GM23338 (cell line): ENCODE results near the gene PGAP1. TPM values are rescaled to one million over a fixed set of nuclear protein-coding genes. Genes with fewer than 3 reads are reported as not detected.

ENCODE experiments used
- ATAC-seq: fragments of 200-7000 bp; cut with Tn5 transposase; 3 replicates; pipeline ENCODE4 v1.9.1; 2020
- DNase-seq: peaks from one replicate; pipeline ENCODE4 v3.0.0-alpha.2; 2015; ENCODE audit warnings: low spot score
- H2AFZ ChIP-seq: fragments of 200-600 bp; sonication (generic); 2 replicates; pipeline ENCODE4 v1.8.0; 2016; ENCODE audit warnings: antibody characterized with exemption, mild to moderate bottlenecking, moderate library complexity
- H3F3A ChIP-seq: fragments of 200-600 bp; sonication (generic); replicated peaks from 2 replicates; pipeline ENCODE4 v1.8.0; 2017; ENCODE audit warnings: antibody characterized with exemption, mixed run types, low read depth
- H3K27ac ChIP-seq: fragments of 200-600 bp; sonication (generic); 2 replicates; pipeline ENCODE4 v1.6.1; 2016; ENCODE audit warnings: low read depth
- H3K27me3 ChIP-seq: fragments of 200-600 bp; sonication (generic); 2 replicates; pipeline ENCODE4 v1.8.0; 2016; ENCODE audit warnings: mild to moderate bottlenecking, mixed run types, moderate library complexity; ENCODE audit not compliant: insufficient read depth
- H3K36me3 ChIP-seq: fragments of 200-600 bp; sonication (generic); 2 replicates; pipeline ENCODE4 v1.8.0; 2016; ENCODE audit warnings: mild to moderate bottlenecking; ENCODE audit not compliant: insufficient read depth
- H3K4me1 ChIP-seq: fragments of 200-600 bp; sonication (generic); 2 replicates; pipeline ENCODE4 v1.8.0; 2016; ENCODE audit warnings: mild to moderate bottlenecking, moderate library complexity; ENCODE audit not compliant: insufficient read depth
- H3K4me2 ChIP-seq: fragments of 200-600 bp; sonication (generic); 2 replicates; pipeline ENCODE4 v1.7.1; 2017; ENCODE audit warnings: mixed run types
- H3K4me3 ChIP-seq: fragments of 200-600 bp; sonication (generic); 2 replicates; pipeline ENCODE4 v1.6.1; 2016; ENCODE audit warnings: mixed run types
- H3K79me2 ChIP-seq: fragments of 200-600 bp; sonication (generic); replicated peaks from 2 replicates; pipeline ENCODE4 v1.8.0; 2017; ENCODE audit warnings: mild to moderate bottlenecking; ENCODE audit not compliant: insufficient read depth
- H3K9me2 ChIP-seq: fragments of 200-600 bp; sonication (generic); 2 replicates; pipeline ENCODE4 v1.8.0; 2017; ENCODE audit not compliant: insufficient read depth
- H4K20me1 ChIP-seq: fragments of 200-600 bp; sonication (generic); replicated peaks from 2 replicates; pipeline ENCODE4 v1.8.0; 2017; ENCODE audit warnings: mild to moderate bottlenecking; ENCODE audit not compliant: insufficient read depth
- H3K27ac Mint-ChIP-seq: 2 replicates; pipeline ENCODE4 v1.8.0; 2020; ENCODE audit warnings: inconsistent platforms, mild to moderate bottlenecking, moderate library complexity, mixed read lengths
- H3K27me3 Mint-ChIP-seq: 3 replicates; pipeline ENCODE4 v1.8.0; 2022; ENCODE audit warnings: low read depth, mild to moderate bottlenecking, moderate library complexity, mixed read lengths, inconsistent platforms; ENCODE audit not compliant: insufficient read depth, poor library complexity
- H3K36me3 Mint-ChIP-seq: 3 replicates; pipeline ENCODE4 v1.8.0; 2021; ENCODE audit warnings: low read depth, mild to moderate bottlenecking, inconsistent platforms, moderate library complexity, mixed read lengths
- H3K4me1 Mint-ChIP-seq: 3 replicates; pipeline ENCODE4 v1.8.0; 2020; ENCODE audit warnings: mild to moderate bottlenecking, inconsistent platforms, mixed read lengths
- H3K4me3 Mint-ChIP-seq: 3 replicates; pipeline ENCODE4 v1.8.0; 2021; ENCODE audit warnings: moderate library complexity, mild to moderate bottlenecking, inconsistent platforms, mixed read lengths
- H3K9me3 Mint-ChIP-seq: 3 replicates; pipeline ENCODE4 v1.8.0; 2020; ENCODE audit warnings: moderate library complexity, mild to moderate bottlenecking, inconsistent platforms, mixed read lengths
- CREB1 ChIP-seq: fragments of 250-450 bp; sonication (Bioruptor Pico); IDR thresholded peaks from 2 replicates; pipeline ENCODE4 v1.5.0; 2020; ENCODE audit warnings: low read depth, mild to moderate bottlenecking, moderate library complexity
- CTCF ChIP-seq, 2 experiments: fragments of 200-600 bp in 1 of 2; sonication (generic) in 1 of 2; conservative IDR thresholded peaks; 2 replicates each; pipeline versions ENCODE4 v1.5.1 to v1.6.1; 2016 to 2017; ENCODE audit warnings: antibody characterized with exemption in 2 of 2, low read depth in 2 of 2, mild to moderate bottlenecking in 2 of 2, moderate library complexity in 1 of 2
- ETS1 ChIP-seq: IDR thresholded peaks from 2 replicates; pipeline ENCODE4 v1.6.1; 2016; ENCODE audit warnings: antibody characterized with exemption
- EZH2 ChIP-seq: fragments of 200-600 bp; sonication (generic); IDR thresholded peaks from one replicate; pipeline ENCODE4 v1.8.0; 2017; ENCODE audit warnings: antibody characterized with exemption, mild to moderate bottlenecking, low read depth; ENCODE audit not compliant: unreplicated experiment
- EZH2phosphoT487 ChIP-seq: fragments of 200-600 bp; sonication (generic); IDR thresholded peaks from one replicate; pipeline ENCODE4 v1.8.1; 2018; ENCODE audit warnings: antibody characterized with exemption; ENCODE audit not compliant: unreplicated experiment
- JUNB ChIP-seq: IDR thresholded peaks from one replicate; pipeline ENCODE4 v1.6.1; 2016; ENCODE audit warnings: antibody characterized with exemption; ENCODE audit not compliant: unreplicated experiment
- NANOG ChIP-seq: IDR thresholded peaks from 2 replicates; pipeline ENCODE4 v1.6.1; 2016; ENCODE audit warnings: antibody characterized with exemption, borderline replicate concordance
- POLR2AphosphoS5 ChIP-seq: IDR thresholded peaks from 2 replicates; pipeline ENCODE4 v1.6.1; 2016; ENCODE audit warnings: antibody characterized with exemption, low read depth
- REST ChIP-seq: IDR thresholded peaks from one replicate; pipeline ENCODE4 v1.6.1; 2018; ENCODE audit warnings: antibody characterized with exemption; ENCODE audit not compliant: unreplicated experiment
- STAT1 ChIP-seq: IDR thresholded peaks from one replicate; pipeline ENCODE4 v1.6.1; 2016; ENCODE audit warnings: antibody characterized with exemption; ENCODE audit not compliant: unreplicated experiment
- ZNF114 ChIP-seq: fragments of 250-450 bp; sonication (Bioruptor Pico); IDR thresholded peaks from 2 replicates; pipeline ENCODE4 v1.5.0; 2020; ENCODE audit warnings: mild to moderate bottlenecking, moderate library complexity
- ZNF331 ChIP-seq: fragments of 250-450 bp; sonication (Bioruptor Pico); IDR thresholded peaks from 2 replicates; pipeline ENCODE4 v1.5.0; 2020; ENCODE audit warnings: low read depth, mild to moderate bottlenecking, moderate library complexity
- ZNF462 ChIP-seq: fragments of 250-450 bp; sonication (Bioruptor Pico); IDR thresholded peaks from 2 replicates; pipeline ENCODE4 v1.5.0; 2020; ENCODE audit warnings: mild to moderate bottlenecking, moderate library complexity
- polyA plus RNA-seq: library from polyadenylated mRNA; unstranded; fragments of >200 nt; fragmentation: Nextera tagmentation; extraction: Ambion mirVana; gene quantifications from 2 replicates; pipeline ENCODE4 v1.2.1, GENCODE V29; 2016
- total RNA-seq: library from RNA; depleted of rRNA; stranded (reverse); fragments of >200 nt; shearing (Covaris generic); gene quantifications from 2 replicates; pipeline ENCODE4 v1.2.3, GENCODE V29; 2014

Gene PGAP1
- total and polyA plus RNA-seq, 2 experiments from 2014 or later, result 9.8 to 26.5 TPM

- no peaks in the 10 kb centered on the region for H3F3A ChIP-seq
- ATAC-seq (no peak), DNase-seq (no peak)
- Mint-ChIP-seq H3K27me3 (no peaks in the 10 kb centered on the region), H3K27ac (no peak overlapping the region), H3K4me1 (peaks cover 4% of the 10 kb centered on the region; the same call in 2 of the 3 replicates), H3K36me3 (no peaks in the 10 kb centered on the region), H3K9me3 (no peaks in the 10 kb centered on the region), H3K4me3 (no peak overlapping the region)
- H3K27ac ChIP-seq, result no peak overlapping the region
- no peaks in the 10 kb centered on the region for H3K4me1 ChIP-seq
- TF ChIP-seq ZNF114 (CRISPR knock-in tag), result no peak
- no peak for TF ChIP-seq POLR2AphosphoS5
- no peak for TF ChIP-seq CTCF (conservative IDR thresholded peaks at IDR 0.05; ENCODE audit: low read depth in 2 of 2)
- TF ChIP-seq ZNF462 (CRISPR knock-in tag), result no peak
- no peak for TF ChIP-seq REST
- no peak for TF ChIP-seq JUNB
- no peak for TF ChIP-seq STAT1
- TF ChIP-seq EZH2phosphoT487, result no peak
- TF ChIP-seq NANOG, result no peak
- no peak for TF ChIP-seq ZNF331 (CRISPR knock-in tag)
- no peak for TF ChIP-seq CREB1 (CRISPR knock-in tag)
- no peak for TF ChIP-seq ETS1
- TF ChIP-seq EZH2, result no peak
- H2AFZ ChIP-seq, result no peak overlapping the region
- no peaks in the 10 kb centered on the region for H3K27me3 ChIP-seq
- no peaks in the 10 kb centered on the region for H4K20me1 ChIP-seq
- no peak overlapping the region for H3K4me2 ChIP-seq
- no peaks in the 10 kb centered on the region for H3K9me2 ChIP-seq
- H3K36me3 ChIP-seq, result no peaks in the 10 kb centered on the region
- no peak overlapping the region for H3K4me3 ChIP-seq
- no peaks in the 10 kb centered on the region for H3K79me2 ChIP-seq
Observed at GRCh38 chr2:196827356-196827755, 99.2 kb downstream of the PGAP1 start.
